NCI-H2171 (cell line): Measurements from ENCODE around the gene MAP1LC3B.
"Not testable (repeated sequence)": the region's sequence is repeated elsewhere in the genome, so short reads cannot be mapped to it uniquely, and the experiment has no call there.

ENCODE experiments used
- DNase-seq: peaks from one replicate; lab custom pipeline; 2025; lab: John Stamatoyannopoulos, UW

Gene MAP1LC3B

GRCh38 chr16:87380881-87381280 is 11.3 kb upstream of the MAP1LC3B start:
- no peak for DNase-seq

GRCh38 chr16:87382023-87382785 is 9.9 kb upstream of the MAP1LC3B start:
- no peak for DNase-seq

GRCh38 chr16:87383505-87384161 is 8.5 kb upstream of the MAP1LC3B start, which contains the start of gene FBXO31:
TSS of gene FBXO31 (minus strand) at chr16:87383776. CDS start at chr16:87383744, 32 bp downstream.
- peak; percentile 87 for DNase-seq

GRCh38 chr16:87384162-87384874 is 7.8 kb upstream of the MAP1LC3B start:
- DNase-seq = peak; percentile 87

GRCh38 chr16:87384875-87385167 is 7.3 kb upstream of the MAP1LC3B start:
- not testable (repeated sequence) for DNase-seq

GRCh38 chr16:87387942-87388817 is 4.0 kb upstream of the MAP1LC3B start:
- DNase-seq = peak; percentile 91

- no peak for DNase-seq
These were observed 3.4 kb upstream of the MAP1LC3B start for GRCh38 chr16:87388818-87389134.

- DNase-seq = peak; percentile 81
These were observed 2.9 kb upstream of the MAP1LC3B start for GRCh38 chr16:87389245-87389644.

- not testable (repeated sequence) for DNase-seq
These were observed 2.2 kb upstream of the MAP1LC3B start for GRCh38 chr16:87389914-87390313.

- DNase-seq = no peak
These were observed 1.4 kb upstream of the MAP1LC3B start for GRCh38 chr16:87390641-87391323.

GRCh38 chr16:87391324-87391949 is 699 bp upstream of the MAP1LC3B start:
- DNase-seq = no peak

GRCh38 chr16:87392821-87393679 is 914 bp downstream of the MAP1LC3B start:
- DNase-seq = no peak

GRCh38 chr16:87393680-87394055 is 1.5 kb downstream of the MAP1LC3B start:
- no peak for DNase-seq

GRCh38 chr16:87395181-87395842 is 3.2 kb downstream of the MAP1LC3B start:
- DNase-seq = no peak

- DNase-seq = no peak
These were observed 12.9 kb downstream of the MAP1LC3B start for GRCh38 chr16:87404764-87405625.

- DNase-seq = no peak
These were observed 14.5 kb downstream of the MAP1LC3B start for GRCh38 chr16:87406495-87407088.

- no peak for DNase-seq
These were observed 15.5 kb downstream of the MAP1LC3B start for GRCh38 chr16:87407511-87408112.

- no peak for DNase-seq
These were observed 17.0 kb downstream of the MAP1LC3B start for GRCh38 chr16:87409153-87409552.
